WTC11 (cell line): ENCODE measurements around the gene KSR1.

ENCODE experiments used
- ATF2 ChIP-seq: sonication (generic); formaldehyde crosslinking; IDR thresholded peaks from 2 replicates; pipeline ENCODE4 v1.8.1; 2022; ENCODE audit warnings: low read depth, missing genetic modification reagents, borderline replicate concordance
- CTCF ChIP-seq: fragments of 200-600 bp; IDR thresholded peaks from 2 replicates; pipeline ENCODE4 v1.8.0; 2022; ENCODE audit warnings: antibody characterized with exemption
- E2F4 ChIP-seq: sonication (generic); formaldehyde crosslinking; IDR thresholded peaks from 2 replicates; pipeline ENCODE4 v1.8.1; 2022; ENCODE audit warnings: low read depth, mild to moderate bottlenecking, moderate library complexity, missing genetic modification reagents, borderline replicate concordance
- ELF4 ChIP-seq: sonication (generic); formaldehyde crosslinking; IDR thresholded peaks from 2 replicates; pipeline ENCODE4 v1.8.1; 2022; ENCODE audit warnings: low read depth, mild to moderate bottlenecking, moderate library complexity, missing genetic modification reagents
- MAX ChIP-seq: sonication (generic); formaldehyde crosslinking; IDR thresholded peaks from 2 replicates; pipeline ENCODE4 v1.8.0; 2022; ENCODE audit warnings: mild to moderate bottlenecking, missing genetic modification reagents
- NFE2L1 ChIP-seq: sonication (generic); formaldehyde crosslinking; IDR thresholded peaks from 2 replicates; pipeline ENCODE4 v1.8.1; 2023; ENCODE audit warnings: missing genetic modification reagents
- NR2C2 ChIP-seq: sonication (generic); formaldehyde crosslinking; IDR thresholded peaks from 2 replicates; pipeline ENCODE4 v1.8.0; 2022; ENCODE audit warnings: mild to moderate bottlenecking, missing genetic modification reagents
- SP1 ChIP-seq: sonication (generic); formaldehyde crosslinking; conservative IDR thresholded peaks from 2 replicates; pipeline ENCODE4 v1.8.1; 2022; ENCODE audit warnings: missing genetic modification reagents
- TCF7 ChIP-seq: sonication (generic); formaldehyde crosslinking; IDR thresholded peaks from 2 replicates; pipeline ENCODE4 v1.8.0; 2022; ENCODE audit warnings: mild to moderate bottlenecking, low read depth, missing genetic modification reagents, moderate library complexity
- USF1 ChIP-seq: sonication (generic); formaldehyde crosslinking; IDR thresholded peaks from 2 replicates; pipeline ENCODE4 v1.8.0; 2022; ENCODE audit warnings: mild to moderate bottlenecking, missing genetic modification reagents
- ZNF138 ChIP-seq: sonication (generic); formaldehyde crosslinking; conservative IDR thresholded peaks from 2 replicates; pipeline ENCODE4 v1.8.1; 2022; ENCODE audit warnings: mild to moderate bottlenecking, moderate library complexity, missing genetic modification reagents
- ZNF232 ChIP-seq: sonication (generic); formaldehyde crosslinking; IDR thresholded peaks from 2 replicates; pipeline ENCODE4 v1.8.0; 2022; ENCODE audit warnings: mild to moderate bottlenecking, missing genetic modification reagents
- ZNF263 ChIP-seq: sonication (generic); formaldehyde crosslinking; IDR thresholded peaks from 2 replicates; pipeline ENCODE4 v1.8.1; 2022; ENCODE audit warnings: low read depth, mild to moderate bottlenecking, moderate library complexity, missing genetic modification reagents
- ZNF512 ChIP-seq: sonication (generic); formaldehyde crosslinking; IDR thresholded peaks from 2 replicates; pipeline ENCODE4 v1.8.1; 2022; ENCODE audit warnings: missing genetic modification reagents, borderline replicate concordance

GRCh38 chr17:27450416-27450815 lies 5.8 kb upstream of the KSR1 start:
- TF ChIP-seq NR2C2: no peak
- TF ChIP-seq NFE2L1 (CRISPR knock-in tag): no peak
- TF ChIP-seq ZNF263 (CRISPR knock-in tag): no peak
- no peak for TF ChIP-seq MAX (CRISPR knock-in tag)
- TF ChIP-seq ATF2: no peak
- no peak for TF ChIP-seq SP1
- no peak for TF ChIP-seq CTCF
- no peak for TF ChIP-seq E2F4 (CRISPR knock-in tag)
- no peak for TF ChIP-seq TCF7 (CRISPR knock-in tag)
- TF ChIP-seq ZNF232 (CRISPR knock-in tag): no peak
- no peak for TF ChIP-seq ZNF512 (CRISPR knock-in tag)
- no peak for TF ChIP-seq ZNF138
- TF ChIP-seq ELF4: no peak
- no peak for TF ChIP-seq USF1 (CRISPR knock-in tag)
